ENCODE results near the gene ZNF182. TPM values are rescaled to one million over a fixed set of nuclear protein-coding genes. Genes with fewer than 3 reads are reported as not detected.
"Not testable (repeated sequence)": the region's sequence is repeated elsewhere in the genome, so short reads cannot be mapped to it uniquely, and the experiment has no call there.

Gene ZNF182
- total RNA-seq, result 1 to 10 TPM; 3.2 to 8.4 (median 5.0) TPM

GRCh38 chrX:48003758-48004457 is at the start of gene ZNF182:
TSS of gene ZNF182 (minus strand) at chrX:48003989. CDS start at chrX:48002609, 1,380 bp downstream.
- no peaks in the 10 kb centered on the region for H3K36me3 ChIP-seq
- TF ChIP-seq CTCF (IDR thresholded peaks at IDR 0.05) (no peak), POLR2A (IDR thresholded peaks at IDR 0.05) (peak; percentile 57 to 61)

GRCh38 chrX:48046846-48047245 is 43.1 kb upstream of the ZNF182 start:
- DNase-seq, result no peak
- intact Hi-C loops (cut with DNase I; ENCODE audit: low total_unique reads), result no loop called here
- H3K4me3 ChIP-seq, result no peak overlapping the region
- H3K36me3 ChIP-seq, result no peaks in the 10 kb centered on the region
- H3K27ac ChIP-seq, result peak overlapping the region; percentile 58 to 66
- TF ChIP-seq CTCF (IDR thresholded peaks at IDR 0.05) (no peak), POLR2A (IDR thresholded peaks at IDR 0.05) (no peak)
- no peaks in the 10 kb centered on the region for H3K4me1 ChIP-seq
- no peaks in the 10 kb centered on the region for H3K27me3 ChIP-seq
- H3K9me3 ChIP-seq, result no peaks in the 10 kb centered on the region

More at GRCh38 chrX:48003758-48004457, at the start of gene ZNF182:
- intact Hi-C loops (cut with DNase I; ENCODE audit: low total_unique reads), result loop anchor here (10.0 kb wide), 1 partner anchor 159 kb away; no protein-coding TSS in a partner anchor
- Histone ChIP-seq H3K9me3 (no peaks in the 10 kb centered on the region), H3K4me3 (peak within 1 kb of the TSS; percentile 48 to 60), H3K27ac (peak within 1 kb of the TSS; percentile 72 to 74), H3K4me1 (no peaks in the 10 kb centered on the region), H3K27me3 (no peaks in the 10 kb centered on the region)
- peak; percentile 92 to 93 for DNase-seq

- no peaks in the 10 kb centered on the region for H3K4me1 ChIP-seq
- H3K27ac ChIP-seq, result peak overlapping the region; percentile 58 to 66
Observed at GRCh38 chrX:48045410-48046311, 41.9 kb upstream of the ZNF182 start.

GRCh38 chrX:48043056-48043455 is 39.3 kb upstream of the ZNF182 start:
- no peaks in the 10 kb centered on the region for H3K9me3 ChIP-seq
- no peaks in the 10 kb centered on the region for H3K4me1 ChIP-seq
- H3K4me3 ChIP-seq, result no peak overlapping the region
- intact Hi-C loops (cut with DNase I; ENCODE audit: low total_unique reads), result no loop called here
- no peak for TF ChIP-seq CTCF (IDR thresholded peaks at IDR 0.05)
- no peak for TF ChIP-seq POLR2A (IDR thresholded peaks at IDR 0.05)
- no peaks in the 10 kb centered on the region for H3K27me3 ChIP-seq
- DNase-seq, result no peak
- no peak overlapping the region for H3K27ac ChIP-seq
- H3K36me3 ChIP-seq, result no peaks in the 10 kb centered on the region

More at GRCh38 chrX:48045410-48046311, 41.9 kb upstream of the ZNF182 start:
- Histone ChIP-seq H3K27me3 (no peaks in the 10 kb centered on the region), H3K36me3 (no peaks in the 10 kb centered on the region), H3K9me3 (no peaks in the 10 kb centered on the region), H3K4me3 (no peak overlapping the region)
- DNase-seq, result peak; percentile 58 to 74
- no peak for TF ChIP-seq CTCF (IDR thresholded peaks at IDR 0.05)
- no peak for TF ChIP-seq POLR2A (IDR thresholded peaks at IDR 0.05)
- intact Hi-C loops (cut with DNase I; ENCODE audit: low total_unique reads), result no loop called here

- Histone ChIP-seq H3K36me3 (no peaks in the 10 kb centered on the region), H3K4me1 (no peaks in the 10 kb centered on the region), H3K9me3 (no peaks in the 10 kb centered on the region), H3K27me3 (no peaks in the 10 kb centered on the region), H3K27ac (no peak overlapping the region), H3K4me3 (no peak overlapping the region)
- TF ChIP-seq POLR2A (IDR thresholded peaks at IDR 0.05), result no peak
- no peak for TF ChIP-seq CTCF (IDR thresholded peaks at IDR 0.05)
- intact Hi-C loops (cut with DNase I; ENCODE audit: low total_unique reads), result no loop called here
- DNase-seq, result no peak
Observed at GRCh38 chrX:48035891-48036290, 32.1 kb upstream of the ZNF182 start.

- H3K9me3 ChIP-seq; H3K4me1 ChIP-seq; H3K36me3 ChIP-seq; H3K27ac ChIP-seq; H3K27me3 ChIP-seq; H3K4me3 ChIP-seq; DNase-seq; intact Hi-C loops (cut with DNase I; ENCODE audit: low total_unique reads): not testable (repeated sequence)
Observed at GRCh38 chrX:48030641-48031173, 26.9 kb upstream of the ZNF182 start.
